HCT116 (cell line): ENCODE data around the gene TOP3B. TPM values are rescaled to one million over a fixed set of nuclear protein-coding genes. Genes with fewer than 3 reads are reported as not detected.

Experiments used
- ATAC-seq: fragments of 200-7000 bp; cut with Tn5 transposase; 2 replicates; pipeline ENCODE4 v1.9.1; 2020; ENCODE audit warnings: mild to moderate bottlenecking, moderate library complexity
- BruUV-seq: library from RNA; stranded (reverse); fragments of 400-500 nt; replicated peaks from 2 replicates; lab custom pipeline; 2021; lab: Mats Ljungman, UMichigan
- CTCF ChIA-PET: fragments of 300-600 bp; sonication (Branson Sonifier 250); formaldehyde crosslinking; loops from one replicate; lab custom pipeline; 2021; ENCODE audit warnings: antibody characterized with exemption; lab: Charles Lee
- POLR2A ChIA-PET: fragments of 300-600, 350-600 bp; sonication (Branson Sonifier 250); formaldehyde crosslinking; loops from one replicate; lab custom pipeline; 2021; ENCODE audit warnings: antibody characterized with exemption; lab: Charles Lee
- RAD21 ChIA-PET, 2 experiments: fragments of 300-600 bp; sonication (Branson Sonifier 250); formaldehyde crosslinking; loops; one replicate each; lab custom pipeline; 2023; ENCODE audit warnings: low total read pairs in 2 of 2; ENCODE audit not compliant: uncharacterized antibody in 2 of 2, unreplicated experiment in 2 of 2, low non-redundant PET in 1 of 2; lab: Charles Lee
- DNase-seq: peaks from one replicate; pipeline ENCODE4 v3.0.0-alpha.2; 2010; ENCODE audit warnings: low read depth, low spot score
- H2AFZ ChIP-seq: fragments of 200-600 bp; shearing (Covaris generic), sonication (generic); 2 replicates; pipeline ENCODE4 v1.6.1; 2017; ENCODE audit warnings: low read depth, mixed run types, mixed read lengths, antibody characterized with exemption, low read length; ENCODE audit not compliant: poor library complexity, severe bottlenecking
- H3K27ac ChIP-seq: 2 replicates; pipeline ENCODE4 v1.5.1; 2012; ENCODE audit warnings: low read depth, low read length
- H3K27me3 ChIP-seq: fragments of 200-600 bp; sonication (generic); 2 replicates; pipeline ENCODE4 v1.6.1; 2016; ENCODE audit warnings: mixed run types, low read length, mixed read lengths; ENCODE audit not compliant: insufficient read depth
- H3K36me3 ChIP-seq, 2 experiments: fragments of 200-500 bp in 1 of 2; fragments of 200-600 bp in 1 of 2; sonication (Bioruptor generic) in 1 of 2; sonication (generic) in 1 of 2; 2 replicates each; pipeline versions ENCODE4 v1.5.1 to v1.6.1; 2014 to 2016; ENCODE audit warnings: low read length in 2 of 2, inconsistent platforms in 1 of 2, mixed read lengths in 1 of 2, mixed run types in 1 of 2; ENCODE audit not compliant: insufficient read depth in 2 of 2, control insufficient read depth in 1 of 2
- H3K4me1 ChIP-seq, 2 experiments: fragments of 200-600 bp in 1 of 2; sonication (generic) in 1 of 2; 2 replicates each; pipeline versions ENCODE4 v1.5.1 to v1.6.1; 2012 to 2017; ENCODE audit warnings: low read length in 2 of 2, inconsistent platforms in 1 of 2, mild to moderate bottlenecking in 1 of 2, mixed read lengths in 1 of 2, mixed run types in 1 of 2, moderate library complexity in 1 of 2; ENCODE audit not compliant: insufficient read depth in 2 of 2, control insufficient read depth in 1 of 2
- H3K4me2 ChIP-seq: fragments of 200-600 bp; sonication (generic); 2 replicates; pipeline ENCODE4 v1.6.1; 2017; ENCODE audit warnings: mixed run types, low read length, mixed read lengths
- H3K4me3 ChIP-seq, 2 experiments: fragments of 200-600 bp in 1 of 2; sonication (generic) in 1 of 2; replicated peaks in 1 of 2; 2 replicates each; pipeline ENCODE4 v1.5.1; 2011 to 2016; ENCODE audit warnings: low read length in 2 of 2, control low read depth in 1 of 2, low read depth in 1 of 2, mild to moderate bottlenecking in 1 of 2, mixed read lengths in 1 of 2, mixed run types in 1 of 2
- H3K79me2 ChIP-seq: fragments of 200-600 bp; sonication (generic); 2 replicates; pipeline ENCODE4 v1.6.1; 2017; ENCODE audit warnings: mild to moderate bottlenecking, mixed run types, low read length, moderate library complexity, mixed read lengths; ENCODE audit not compliant: insufficient read depth
- H3K9ac ChIP-seq: fragments of 200-600 bp; sonication (generic); 2 replicates; pipeline ENCODE4 v1.6.1; 2016; ENCODE audit warnings: low read length, mixed read lengths
- H3K9me2 ChIP-seq: fragments of 200-600 bp; sonication (generic), shearing (Covaris generic); 2 replicates; pipeline ENCODE4 v1.6.1; 2017; ENCODE audit warnings: mixed run types, mild to moderate bottlenecking, moderate library complexity; ENCODE audit not compliant: insufficient read depth
- H3K9me3 ChIP-seq, 2 experiments: fragments of 200-500 bp in 1 of 2; fragments of 200-600 bp in 1 of 2; sonication (Bioruptor generic) in 1 of 2; sonication (generic) in 1 of 2; 2 replicates each; pipeline ENCODE4 v1.6.1; 2014 to 2017; ENCODE audit warnings: low read length in 2 of 2, mixed read lengths in 2 of 2, inconsistent platforms in 1 of 2, low read depth in 1 of 2, mild to moderate bottlenecking in 1 of 2, mixed run types in 1 of 2, moderate library complexity in 1 of 2; ENCODE audit not compliant: control insufficient read depth in 1 of 2, insufficient read depth in 1 of 2
- H4K20me1 ChIP-seq: fragments of 200-600 bp; sonication (generic), shearing (Covaris generic); 2 replicates; pipeline ENCODE4 v1.6.1; 2017; ENCODE audit warnings: mixed run types, mild to moderate bottlenecking, moderate library complexity; ENCODE audit not compliant: insufficient read depth
- CBX3 ChIP-seq: IDR thresholded peaks from 2 replicates; pipeline ENCODE4 v1.6.1; 2012; ENCODE audit warnings: low read depth
- EZH2 ChIP-seq: fragments of 200-600 bp; sonication (generic); IDR thresholded peaks from 2 replicates; pipeline ENCODE4 v1.6.1; 2017; ENCODE audit warnings: antibody characterized with exemption, mixed run types
- SIN3A ChIP-seq: IDR thresholded peaks from 2 replicates; pipeline ENCODE4 v1.6.1; 2012; ENCODE audit warnings: low read depth
- SP1 ChIP-seq: IDR thresholded peaks from 2 replicates; pipeline ENCODE4 v1.6.1; 2012; ENCODE audit warnings: low read depth
- SRF ChIP-seq: IDR thresholded peaks from 2 replicates; pipeline ENCODE4 v1.6.1; 2012; ENCODE audit warnings: low read depth
- TCF7L2 ChIP-seq: IDR thresholded peaks from 2 replicates; pipeline ENCODE4 v1.7.0; 2011; ENCODE audit warnings: borderline replicate concordance, inconsistent platforms; ENCODE audit not compliant: insufficient read depth, insufficient read length; ENCODE audit errors: extremely low read depth
- ZNF274 ChIP-seq: fragments of 200-500 bp; sonication (Bioruptor generic); IDR thresholded peaks from 2 replicates; pipeline ENCODE4 v1.6.1; 2014; ENCODE audit warnings: mild to moderate bottlenecking, low read depth, low read length, inconsistent platforms
- intact Hi-C: fragments of 100-400 bp; cut with micrococcal nuclease; formaldehyde crosslinking; loops from 2 replicates; pipeline ENCODE4 v1.10.0; 2022
- total RNA-seq: library from RNA; stranded (reverse); gene quantifications from one replicate; pipeline ENCODE4 v1.2.1, GENCODE V29; 2021; ENCODE audit not compliant: unreplicated experiment
- TF ChIP-seq, protein P1 (sequence below), 3 experiments: fragments of 200-600 bp in 1 of 3; sonication (generic) in 1 of 3; IDR thresholded peaks in 2 of 3; conservative IDR thresholded peaks in 1 of 3; 2 replicates each; pipeline ENCODE4 v1.5.1; 2012 to 2017; ENCODE audit warnings: low read depth in 2 of 3, low read length in 2 of 3, antibody characterized with exemption in 1 of 3, borderline replicate concordance in 1 of 3, control low read depth in 1 of 3, mild to moderate bottlenecking in 1 of 3, mixed read lengths in 1 of 3, mixed run types in 1 of 3, moderate library complexity in 1 of 3; ENCODE audit not compliant: insufficient read depth in 1 of 3
- TF ChIP-seq, protein P2 (sequence below): IDR thresholded peaks from 2 replicates; pipeline ENCODE4 v1.6.1; 2012
- TF ChIP-seq, protein P3 (sequence below): IDR thresholded peaks from 2 replicates; pipeline ENCODE4 v1.6.1; 2012

Gene TOP3B
- total RNA-seq, 1 experiment from 2014 or later = 50.1 TPM

DNA sequence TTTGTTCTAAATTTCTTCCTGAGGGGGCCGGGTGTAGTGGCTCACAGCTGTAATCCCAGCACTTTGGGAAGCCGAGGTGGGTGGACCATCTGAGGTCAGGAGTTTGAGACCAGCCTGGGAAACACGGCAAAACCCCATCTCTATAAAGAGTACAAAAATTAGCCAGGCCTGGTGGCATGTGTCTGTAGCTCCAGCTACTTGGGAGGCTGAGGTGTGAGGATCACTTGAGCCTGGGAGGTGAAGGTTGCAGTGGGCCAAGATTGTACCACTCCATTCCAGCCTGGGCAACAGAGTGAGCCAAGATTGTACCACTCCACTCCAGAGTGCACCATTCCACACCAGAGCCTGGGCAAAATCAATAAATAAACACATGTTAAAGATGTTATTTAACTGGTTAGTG lies 20.6 kb upstream of the TOP3B start:
- H3K4me1 ChIP-seq = no peaks in the 10 kb centered on the region
- no peak overlapping the region for H3K4me2 ChIP-seq
- H3K9ac ChIP-seq = no peak overlapping the region
- ChIA-PET CTCF (no interaction called here), POLR2A (no interaction called here), RAD21 (no interaction called here)
- ATAC-seq (no peak), DNase-seq (no peak)
- H3K4me3 ChIP-seq = no peak overlapping the region
- H3K79me2 ChIP-seq = no peaks in the 10 kb centered on the region
- H3K27ac ChIP-seq = no peak overlapping the region
- no peaks in the 10 kb centered on the region for H3K36me3 ChIP-seq
- no peak overlapping the region for H2AFZ ChIP-seq
- no peaks in the 10 kb centered on the region for H4K20me1 ChIP-seq
- H3K9me2 ChIP-seq = no peaks in the 10 kb centered on the region
- intact Hi-C loops = no loop called here
- no peaks in the 10 kb centered on the region for H3K9me3 ChIP-seq
- BruUV-seq = no TSS peak
- TF ChIP-seq SIN3A = no peak
- TF ChIP-seq EZH2 = no peak
- peaks cover 20% of the 10 kb centered on the region; the same call in 1 of the 2 replicates for H3K27me3 ChIP-seq

DNA sequence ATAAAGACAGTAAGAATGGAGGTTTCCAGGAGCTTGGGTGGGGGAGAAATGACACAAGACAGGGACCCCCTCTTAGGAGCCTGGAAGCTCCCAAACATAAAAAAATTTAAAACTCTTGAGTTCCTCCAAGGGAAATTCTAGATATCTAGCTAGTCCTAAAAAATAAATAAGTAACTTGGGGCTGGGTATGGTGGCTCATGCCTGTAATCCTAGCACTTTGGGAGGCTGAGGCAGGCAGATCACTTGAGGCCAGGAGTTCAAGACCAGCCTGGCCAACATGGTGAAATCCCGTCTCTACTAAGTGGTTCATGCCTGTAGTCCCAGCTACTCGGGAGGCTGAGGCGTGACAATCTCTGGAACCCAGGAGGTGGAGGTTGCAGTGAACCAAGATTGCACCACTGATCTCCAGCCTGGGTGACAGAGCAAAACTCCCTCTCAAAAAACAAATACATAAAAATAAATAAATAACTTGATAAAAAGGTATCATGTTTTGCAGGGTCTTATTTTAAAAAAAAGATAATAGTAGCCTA lies 20.0 kb upstream of the TOP3B start:
- POLR2A ChIA-PET = no interaction called here

More for the DNA sequence above, 20.0 kb upstream of the TOP3B start:
- Histone ChIP-seq H3K36me3 (no peaks in the 10 kb centered on the region), H3K9me3 (no peaks in the 10 kb centered on the region), H3K9me2 (no peaks in the 10 kb centered on the region), H4K20me1 (no peaks in the 10 kb centered on the region), H2AFZ (no peak overlapping the region), H3K4me2 (no peak overlapping the region), H3K4me3 (no peak overlapping the region), H3K79me2 (no peaks in the 10 kb centered on the region), H3K9ac (no peak overlapping the region), H3K27me3 (peaks cover 20% of the 10 kb centered on the region; the same call in 1 of the 2 replicates), H3K27ac (no peak overlapping the region), H3K4me1 (no peaks in the 10 kb centered on the region)
- no TSS peak for BruUV-seq
- intact Hi-C loops = no loop called here
- no peak for ATAC-seq
- CTCF ChIA-PET = interaction anchor here (1.4 kb wide), 1 partner anchor 18 kb away, joined by 4 read pairs; no protein-coding TSS in a partner anchor
- RAD21 ChIA-PET = no interaction called here
- TF ChIP-seq ZNF274 (no peak), SIN3A (no peak), SP1 (no peak), EZH2 (no peak), SRF (no peak), CBX3 (no peak), TCF7L2 (no peak)
- TF ChIP-seq, protein P1, sequence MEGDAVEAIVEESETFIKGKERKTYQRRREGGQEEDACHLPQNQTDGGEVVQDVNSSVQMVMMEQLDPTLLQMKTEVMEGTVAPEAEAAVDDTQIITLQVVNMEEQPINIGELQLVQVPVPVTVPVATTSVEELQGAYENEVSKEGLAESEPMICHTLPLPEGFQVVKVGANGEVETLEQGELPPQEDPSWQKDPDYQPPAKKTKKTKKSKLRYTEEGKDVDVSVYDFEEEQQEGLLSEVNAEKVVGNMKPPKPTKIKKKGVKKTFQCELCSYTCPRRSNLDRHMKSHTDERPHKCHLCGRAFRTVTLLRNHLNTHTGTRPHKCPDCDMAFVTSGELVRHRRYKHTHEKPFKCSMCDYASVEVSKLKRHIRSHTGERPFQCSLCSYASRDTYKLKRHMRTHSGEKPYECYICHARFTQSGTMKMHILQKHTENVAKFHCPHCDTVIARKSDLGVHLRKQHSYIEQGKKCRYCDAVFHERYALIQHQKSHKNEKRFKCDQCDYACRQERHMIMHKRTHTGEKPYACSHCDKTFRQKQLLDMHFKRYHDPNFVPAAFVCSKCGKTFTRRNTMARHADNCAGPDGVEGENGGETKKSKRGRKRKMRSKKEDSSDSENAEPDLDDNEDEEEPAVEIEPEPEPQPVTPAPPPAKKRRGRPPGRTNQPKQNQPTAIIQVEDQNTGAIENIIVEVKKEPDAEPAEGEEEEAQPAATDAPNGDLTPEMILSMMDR (IDR thresholded peaks at IDR 0.05 in 2 of 3, conservative IDR thresholded peaks at IDR 0.05 in 1 of 3; ENCODE audit: borderline replicate concordance in 1 of 3, insufficient read depth in 1 of 3, low read depth in 2 of 3, low read length in 2 of 3) = no peak
- TF ChIP-seq, protein P2, sequence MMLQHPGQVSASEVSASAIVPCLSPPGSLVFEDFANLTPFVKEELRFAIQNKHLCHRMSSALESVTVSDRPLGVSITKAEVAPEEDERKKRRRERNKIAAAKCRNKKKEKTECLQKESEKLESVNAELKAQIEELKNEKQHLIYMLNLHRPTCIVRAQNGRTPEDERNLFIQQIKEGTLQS = no peak
- TF ChIP-seq, protein P3, sequence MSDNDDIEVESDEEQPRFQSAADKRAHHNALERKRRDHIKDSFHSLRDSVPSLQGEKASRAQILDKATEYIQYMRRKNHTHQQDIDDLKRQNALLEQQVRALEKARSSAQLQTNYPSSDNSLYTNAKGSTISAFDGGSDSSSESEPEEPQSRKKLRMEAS = no peak
- no peak for DNase-seq
